HEK293T (cell line): ENCODE results near the gene CDC42SE2.

Source experiments
- ELF4 ChIP-seq: fragments of 450-650 bp; IDR thresholded peaks from 2 replicates; pipeline ENCODE4 v1.6.1; 2017; ENCODE audit warnings: antibody characterized with exemption
- FOXM1 ChIP-seq: fragments of 450-650 bp; IDR thresholded peaks from 2 replicates; pipeline ENCODE4 v1.6.1; 2017; ENCODE audit warnings: mild to moderate bottlenecking, borderline replicate concordance
- SP1 ChIP-seq: fragments of 450-650 bp; IDR thresholded peaks from 2 replicates; pipeline ENCODE4 v1.6.1; 2017
- ZNF384 ChIP-seq: fragments of 450-650 bp; IDR thresholded peaks from 2 replicates; pipeline ENCODE4 v1.6.1; 2016

DNA sequence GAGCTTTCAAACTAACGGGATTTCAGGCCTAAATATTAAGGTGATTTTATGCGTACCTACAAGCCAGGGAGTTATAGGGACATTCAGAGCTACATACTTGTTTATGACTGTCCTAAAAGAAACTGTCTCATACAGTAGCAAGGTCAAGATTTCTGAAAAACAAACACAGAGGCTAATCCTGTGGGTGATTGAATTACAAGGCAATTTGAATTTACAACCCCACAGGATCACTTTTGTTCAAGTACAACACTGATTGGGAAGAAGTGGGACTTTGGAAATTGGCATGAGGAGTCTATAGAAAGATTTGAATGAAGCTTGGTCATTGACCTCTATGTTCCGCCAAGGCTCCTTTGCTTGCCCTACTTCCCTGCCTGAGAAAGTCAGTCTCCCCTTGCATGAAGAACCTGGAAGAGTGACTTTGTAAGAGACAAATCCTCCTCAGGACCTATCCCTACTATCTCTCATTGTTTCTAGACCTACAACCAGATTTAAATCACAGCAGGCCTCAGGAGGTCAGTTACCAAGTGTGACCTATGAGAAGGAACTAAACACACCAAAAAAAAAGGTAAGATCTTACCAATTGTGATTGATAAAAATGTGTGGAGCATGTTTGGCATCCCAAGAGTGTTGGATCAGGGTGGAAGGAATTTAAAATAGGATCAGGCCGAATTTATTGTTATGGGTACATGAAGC is 38.4 kb upstream of the CDC42SE2 start:
- no peak for TF ChIP-seq FOXM1
- no peak for TF ChIP-seq ELF4
- no peak for TF ChIP-seq SP1
- TF ChIP-seq ZNF384, result no peak
